MM.1S (cell line): ENCODE data around the gene PCNT.

ENCODE experiments used
- EZH2 ChIP-seq: fragments of 300-600 bp; sonication (generic); optimal IDR thresholded peaks from 2 replicates; pipeline ENCODE3; 2017; ENCODE audit warnings: low read depth, mild to moderate bottlenecking, antibody characterized with exemption, low read length, mixed read lengths
- TF ChIP-seq, protein P1 (sequence below): fragments of 300-600 bp; sonication (generic); IDR thresholded peaks from 2 replicates; pipeline ENCODE4 v1.5.1; 2016; ENCODE audit warnings: antibody characterized with exemption, low read length, mixed read lengths

DNA sequence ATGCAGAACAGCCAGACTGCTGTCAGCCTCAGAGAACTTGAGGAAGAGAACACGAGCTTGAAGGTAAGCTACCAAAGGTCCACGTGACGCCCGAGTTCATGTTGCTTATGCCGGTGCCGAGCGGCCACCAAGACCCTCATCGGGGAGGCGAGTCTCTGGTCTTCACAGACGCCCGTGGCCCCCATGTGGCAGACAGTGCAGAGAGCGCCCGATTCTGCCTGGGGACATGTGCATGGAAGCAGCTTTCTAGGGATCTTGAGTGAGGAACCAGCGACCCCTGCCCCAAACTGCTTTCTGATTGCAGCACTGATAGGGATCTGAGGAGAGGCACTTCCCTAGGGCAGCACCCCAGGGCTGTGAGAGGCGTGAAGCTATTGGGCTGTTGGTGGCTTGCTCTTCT, 78.5 kb downstream of the PCNT start:
- TF ChIP-seq, protein P1, sequence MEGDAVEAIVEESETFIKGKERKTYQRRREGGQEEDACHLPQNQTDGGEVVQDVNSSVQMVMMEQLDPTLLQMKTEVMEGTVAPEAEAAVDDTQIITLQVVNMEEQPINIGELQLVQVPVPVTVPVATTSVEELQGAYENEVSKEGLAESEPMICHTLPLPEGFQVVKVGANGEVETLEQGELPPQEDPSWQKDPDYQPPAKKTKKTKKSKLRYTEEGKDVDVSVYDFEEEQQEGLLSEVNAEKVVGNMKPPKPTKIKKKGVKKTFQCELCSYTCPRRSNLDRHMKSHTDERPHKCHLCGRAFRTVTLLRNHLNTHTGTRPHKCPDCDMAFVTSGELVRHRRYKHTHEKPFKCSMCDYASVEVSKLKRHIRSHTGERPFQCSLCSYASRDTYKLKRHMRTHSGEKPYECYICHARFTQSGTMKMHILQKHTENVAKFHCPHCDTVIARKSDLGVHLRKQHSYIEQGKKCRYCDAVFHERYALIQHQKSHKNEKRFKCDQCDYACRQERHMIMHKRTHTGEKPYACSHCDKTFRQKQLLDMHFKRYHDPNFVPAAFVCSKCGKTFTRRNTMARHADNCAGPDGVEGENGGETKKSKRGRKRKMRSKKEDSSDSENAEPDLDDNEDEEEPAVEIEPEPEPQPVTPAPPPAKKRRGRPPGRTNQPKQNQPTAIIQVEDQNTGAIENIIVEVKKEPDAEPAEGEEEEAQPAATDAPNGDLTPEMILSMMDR, result no peak
- TF ChIP-seq EZH2, result no peak
